Measurements from ENCODE around the gene PSMB3.

PSMB3 gene

GRCh38 chr17:38752308-38753070 lies at the start of gene PSMB3:
Gene PSMB3, plus strand, starts transcription at chr17:38752741. Its CDS starts 86 bp downstream, at chr17:38752827.
- peak; percentile 100 for DNase-seq

GRCh38 chr17:38702916-38703741 lies 49.4 kb upstream of the PSMB3 start:
- DNase-seq = peak; percentile 58

GRCh38 chr17:38703742-38704605 lies 48.6 kb upstream of the PSMB3 start:
- DNase-seq = peak; percentile 95

GRCh38 chr17:38704606-38705522 lies 47.7 kb upstream of the PSMB3 start, which contains the start of gene MLLT6:
Gene MLLT6, plus strand, starts transcription at chr17:38705273. Its CDS starts 360 bp downstream, at chr17:38705633.
- DNase-seq = peak; percentile 73

GRCh38 chr17:38705523-38705802 lies 47.1 kb upstream of the PSMB3 start:
- no peak for DNase-seq

GRCh38 chr17:38705803-38706504 lies 46.6 kb upstream of the PSMB3 start:
- no peak for DNase-seq

- peak; percentile 41 for DNase-seq
Measured at GRCh38 chr17:38706505-38707216, 45.9 kb upstream of the PSMB3 start.

GRCh38 chr17:38707678-38708351 lies 44.7 kb upstream of the PSMB3 start:
- DNase-seq = no peak

- DNase-seq = no peak
Measured at GRCh38 chr17:38709104-38709820, 43.3 kb upstream of the PSMB3 start.

GRCh38 chr17:38709864-38710603 lies 42.5 kb upstream of the PSMB3 start:
- DNase-seq = no peak

GRCh38 chr17:38710604-38710962 lies 42.0 kb upstream of the PSMB3 start:
- DNase-seq = no peak

GRCh38 chr17:38710985-38711384 lies 41.6 kb upstream of the PSMB3 start:
- no peak for DNase-seq

- no peak for DNase-seq
Measured at GRCh38 chr17:38711792-38712571, 40.6 kb upstream of the PSMB3 start.

GRCh38 chr17:38712593-38712992 lies 39.9 kb upstream of the PSMB3 start:
- no peak for DNase-seq

- no peak for DNase-seq
Measured at GRCh38 chr17:38713456-38714075, 39.0 kb upstream of the PSMB3 start.

- DNase-seq = peak; percentile 40
Measured at GRCh38 chr17:38715216-38715943, 37.2 kb upstream of the PSMB3 start.

All from activated CD4-positive, alpha-beta T cell treated with anti-CD3 and anti-CD28 coated beads, Interleukin-10, Interleukin-2, amounts not matched to agents 100 ng/mL and 50 ng/mL, durations not matched to agents 16 hours and 8 hours (primary cell).